ENCODE data around the gene CFAP46.
"Not testable (repeated sequence)": the region's sequence is repeated elsewhere in the genome, so short reads cannot be mapped to it uniquely, and the experiment has no call there.

Gene CFAP46

DNA sequence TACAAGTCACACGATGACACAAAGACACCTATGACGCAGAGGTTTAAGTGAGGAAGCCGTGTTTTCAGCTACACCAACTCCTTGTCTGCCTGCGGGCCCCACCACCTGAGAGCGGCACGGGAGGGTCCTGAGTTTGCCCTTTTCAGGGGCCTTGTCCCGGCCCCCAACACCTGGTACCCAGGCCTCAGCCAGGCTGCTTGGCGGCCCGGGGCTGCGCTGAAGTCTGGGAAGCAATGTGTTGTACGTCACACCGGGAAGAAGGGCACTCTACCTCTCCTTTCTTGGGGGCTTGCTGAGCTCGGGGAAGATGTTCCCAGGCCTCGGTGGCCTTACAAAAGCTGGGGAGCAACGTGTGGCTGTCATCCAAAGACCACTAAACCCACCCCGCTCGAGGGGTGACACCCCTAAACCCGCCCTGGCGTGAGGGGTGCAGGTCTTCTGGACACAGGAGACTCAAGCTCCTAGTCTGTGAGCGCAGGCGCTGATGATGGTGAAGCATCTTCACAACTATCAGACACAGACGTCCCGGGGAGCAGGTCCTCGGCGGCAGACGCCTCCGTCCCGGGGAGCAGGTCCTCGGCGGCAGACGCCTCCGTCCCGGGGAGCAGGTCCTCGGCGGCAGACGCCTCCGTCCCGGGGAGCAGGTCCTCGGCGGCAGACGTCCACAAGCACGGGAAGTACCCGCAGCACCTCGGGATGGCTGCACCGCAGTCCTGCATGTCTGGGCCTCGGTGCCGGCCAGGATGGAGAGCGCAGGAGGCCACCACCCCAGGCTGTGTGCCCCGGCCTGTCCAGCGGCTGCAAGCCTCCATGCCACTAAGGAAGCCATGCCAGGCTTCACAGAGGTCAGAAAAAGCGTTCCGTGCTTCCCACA lies 15.4 kb downstream of the CFAP46 start:
- DNase-seq: no peak

DNA sequence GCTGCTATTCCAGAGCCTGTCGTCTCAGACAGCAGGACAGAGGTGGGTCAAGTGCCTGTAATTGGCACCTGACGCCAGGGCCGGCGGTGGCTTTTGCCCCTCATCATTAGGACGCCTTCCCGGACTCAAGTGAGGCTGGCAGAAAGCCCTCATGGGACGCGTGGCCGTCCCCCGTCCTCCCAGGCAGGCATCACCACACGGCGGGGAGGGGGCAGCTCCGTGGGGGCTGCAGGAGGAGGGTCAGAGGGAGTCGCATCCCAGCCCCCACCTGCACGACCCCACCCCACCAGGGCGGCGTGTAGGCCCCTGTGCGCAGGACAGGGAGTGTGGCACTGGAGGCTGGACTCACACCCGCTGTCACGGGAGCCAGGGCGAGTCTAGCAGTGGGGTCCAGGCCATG lies 16.3 kb downstream of the CFAP46 start:
- DNase-seq: no peak

DNA sequence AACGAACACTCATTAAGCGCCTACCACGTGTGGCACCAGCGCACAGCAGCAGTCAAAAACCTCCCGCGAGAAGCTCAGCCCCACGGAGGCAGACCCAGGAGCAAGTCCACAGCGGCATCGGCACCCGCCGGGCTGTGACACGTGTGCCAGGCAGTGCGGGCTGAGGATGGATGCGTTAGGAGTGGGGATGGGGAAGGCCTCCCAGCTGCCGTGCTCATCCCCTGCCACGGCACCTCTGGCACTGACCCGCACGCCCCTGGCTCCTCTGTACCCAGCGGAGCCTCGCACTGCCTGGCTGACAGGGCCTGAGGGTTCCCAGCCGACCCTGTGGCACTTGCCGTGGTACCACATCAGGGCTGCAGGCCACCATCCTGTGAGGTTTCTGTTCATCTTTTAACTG lies 16.8 kb downstream of the CFAP46 start:
- no peak for DNase-seq

DNA sequence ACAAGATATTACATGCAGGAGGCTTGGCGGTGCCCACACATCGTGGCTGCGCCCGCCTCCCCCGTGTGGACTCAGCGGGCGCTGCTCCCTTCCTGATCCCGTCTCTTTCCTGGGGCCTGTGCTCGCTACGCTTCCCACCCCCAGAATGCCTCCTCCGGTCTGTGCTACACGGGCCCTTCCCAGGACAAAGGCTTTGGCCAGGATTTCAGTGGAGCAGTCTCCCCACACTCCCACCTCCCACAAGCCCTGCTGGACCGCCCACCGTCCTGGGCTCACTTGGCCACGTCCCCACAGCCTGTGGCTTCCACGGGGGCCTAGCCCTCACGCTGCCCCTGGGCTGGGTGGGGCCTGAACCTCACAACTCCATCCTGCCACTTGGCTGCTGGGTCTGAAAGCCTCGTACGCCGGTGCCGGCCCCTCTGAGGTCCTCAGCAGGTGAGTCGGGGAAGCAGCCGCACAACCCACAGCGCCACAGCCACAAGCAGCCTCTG lies 17.3 kb downstream of the CFAP46 start:
- no peak for DNase-seq

DNA sequence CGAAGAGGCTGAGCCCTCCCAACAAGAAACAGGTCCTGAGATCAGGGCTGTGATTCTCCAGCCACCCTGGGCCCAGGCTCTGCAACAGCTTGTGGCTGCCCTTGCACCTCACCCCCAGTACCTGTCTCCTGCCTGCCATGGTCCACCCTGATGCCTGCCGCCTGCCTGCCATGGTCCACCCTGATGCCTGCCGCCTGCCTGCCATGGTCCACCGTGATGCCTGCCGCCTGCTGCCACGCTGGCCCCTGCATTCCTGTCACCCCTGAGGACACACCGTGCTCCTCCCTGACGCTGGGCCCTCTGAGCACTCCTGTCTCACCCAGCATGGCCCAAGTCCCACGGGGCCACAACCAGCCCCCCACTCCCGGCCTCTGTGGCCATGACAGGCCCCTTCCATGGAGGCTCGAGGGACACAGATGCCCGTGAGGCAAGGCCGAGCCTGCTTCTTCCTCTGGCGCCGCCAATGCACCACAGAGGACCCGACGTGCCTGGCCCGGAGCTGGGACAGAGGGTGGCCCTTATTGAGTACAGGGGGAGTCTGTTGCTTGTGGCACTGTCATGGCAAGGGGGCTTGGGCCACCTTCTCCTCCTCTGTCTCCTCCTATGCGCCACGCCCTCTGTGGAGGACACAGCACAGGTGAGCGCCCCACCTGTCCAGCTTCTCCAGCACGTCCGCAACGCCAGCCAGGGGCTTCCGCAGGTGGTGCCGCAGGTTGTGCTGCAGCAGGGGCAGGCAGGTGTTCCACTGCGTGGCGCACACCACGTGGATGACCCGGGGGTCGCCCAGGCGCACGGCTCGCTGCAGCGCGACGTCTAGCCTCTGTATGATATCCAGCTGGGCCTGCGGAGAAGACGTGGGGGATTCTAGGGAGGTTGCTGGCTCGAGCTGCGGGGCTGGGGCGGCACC lies 18.1 kb downstream of the CFAP46 start:
- DNase-seq: no peak

DNA sequence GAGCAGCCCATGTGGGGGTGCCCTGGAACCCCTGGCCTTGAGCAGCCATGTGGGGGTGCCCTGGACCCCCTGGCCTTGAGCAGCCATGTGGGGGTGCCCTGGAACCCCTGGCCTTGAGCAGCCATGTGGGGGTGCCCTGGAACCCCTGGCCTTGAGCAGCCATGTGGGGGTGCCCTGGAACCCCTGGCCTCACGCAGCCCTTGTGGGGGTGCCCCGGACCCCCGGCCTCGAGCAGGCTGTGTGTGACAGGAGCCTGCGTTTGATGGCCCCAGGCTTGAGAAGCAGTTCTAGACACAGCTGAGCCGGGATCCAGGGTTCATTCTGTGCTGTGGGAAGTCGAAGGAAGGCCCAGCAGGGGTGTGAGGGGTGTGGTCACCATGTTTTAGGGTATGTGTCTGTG lies 19.0 kb downstream of the CFAP46 start:
- not testable (repeated sequence) for DNase-seq

DNA sequence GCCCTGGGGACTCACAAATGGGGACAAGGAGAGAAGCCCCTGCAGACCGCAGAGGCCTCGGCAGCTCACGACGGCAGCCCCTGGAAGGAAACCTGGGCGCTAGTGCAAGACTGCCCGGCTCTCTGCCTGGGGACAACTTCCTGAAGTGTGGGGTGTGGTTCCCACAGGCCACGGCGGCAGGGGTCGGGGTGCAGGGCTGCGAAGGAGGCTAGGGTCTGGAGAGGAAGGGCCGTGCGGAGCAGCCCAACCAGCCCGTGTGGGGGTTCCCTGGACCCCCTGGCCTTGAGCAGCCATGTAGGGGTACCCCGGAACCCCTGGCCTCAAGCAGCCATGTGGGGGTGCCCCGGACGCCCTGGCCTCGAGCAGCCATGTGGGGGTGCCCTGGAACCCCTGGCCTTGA lies 19.5 kb downstream of the CFAP46 start:
- DNase-seq: no peak

DNA sequence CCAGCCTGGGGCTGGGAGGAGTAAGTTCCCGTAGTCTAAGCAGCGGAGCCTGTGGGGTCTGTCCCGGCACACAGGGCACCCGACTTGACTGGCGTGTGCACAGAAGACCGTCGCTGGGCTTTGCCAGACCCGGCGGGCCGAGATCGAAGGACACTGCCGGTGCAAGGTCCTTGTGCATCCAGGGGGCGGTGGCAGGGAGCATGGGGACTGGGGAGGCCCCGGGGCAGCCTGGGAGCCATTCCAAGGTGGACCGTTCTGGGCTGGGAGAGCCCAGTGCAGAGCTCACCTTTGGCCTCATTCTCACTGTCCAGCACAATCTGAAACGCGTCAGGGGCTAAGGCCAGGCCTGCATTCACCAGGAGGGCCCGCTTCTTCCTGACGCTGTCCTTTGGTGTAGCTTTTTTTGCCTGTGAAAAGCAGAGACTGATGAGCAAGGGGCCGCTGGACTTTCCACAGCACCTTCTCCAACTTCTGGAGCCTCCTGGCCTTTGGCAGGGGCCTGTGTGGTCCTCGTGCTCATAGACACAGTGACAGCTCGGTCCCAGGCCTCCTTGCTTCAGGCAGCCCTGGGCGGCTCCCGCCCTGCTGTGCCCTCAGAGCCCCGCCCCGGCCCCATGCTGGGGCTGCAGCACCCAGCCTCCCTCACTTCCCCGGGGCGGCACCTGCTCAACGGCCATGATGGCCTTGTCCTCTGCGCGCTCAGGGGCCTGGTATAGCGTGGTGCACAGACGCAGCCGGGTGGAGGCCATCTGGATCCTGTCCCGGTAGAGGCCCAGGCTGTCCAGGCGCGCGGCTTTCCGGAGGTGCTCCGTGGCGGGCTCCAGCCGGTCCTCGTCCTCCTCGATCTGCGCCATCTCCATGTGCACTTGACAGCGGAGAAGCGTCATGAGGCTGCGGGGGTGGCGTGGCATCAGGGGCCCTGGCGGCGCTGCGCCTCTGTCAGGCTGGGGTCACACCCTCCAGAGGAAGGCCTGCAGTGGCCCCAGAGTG lies 20.3 kb downstream of the CFAP46 start:
- DNase-seq: no peak

DNA sequence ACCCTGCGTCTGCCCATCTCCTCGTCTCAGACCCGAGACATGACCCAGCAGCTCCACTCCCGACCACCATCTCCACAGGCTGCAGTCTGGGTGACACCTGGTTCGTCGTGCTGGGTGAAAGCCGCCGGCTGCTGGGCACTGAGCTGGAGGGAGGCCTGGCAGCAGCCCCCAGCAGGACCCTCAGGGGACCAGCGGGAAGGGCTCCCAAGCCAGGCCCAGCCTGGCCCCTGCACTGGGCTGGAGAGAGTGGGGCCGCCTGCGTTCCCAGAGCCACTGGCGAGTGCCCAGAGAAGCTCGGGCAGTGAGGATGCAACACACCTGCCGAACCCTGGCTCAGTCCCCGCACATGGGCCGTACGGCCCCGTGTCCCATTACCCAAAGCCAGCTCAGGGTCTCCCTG lies 21.3 kb downstream of the CFAP46 start:
- DNase-seq: no peak

DNA sequence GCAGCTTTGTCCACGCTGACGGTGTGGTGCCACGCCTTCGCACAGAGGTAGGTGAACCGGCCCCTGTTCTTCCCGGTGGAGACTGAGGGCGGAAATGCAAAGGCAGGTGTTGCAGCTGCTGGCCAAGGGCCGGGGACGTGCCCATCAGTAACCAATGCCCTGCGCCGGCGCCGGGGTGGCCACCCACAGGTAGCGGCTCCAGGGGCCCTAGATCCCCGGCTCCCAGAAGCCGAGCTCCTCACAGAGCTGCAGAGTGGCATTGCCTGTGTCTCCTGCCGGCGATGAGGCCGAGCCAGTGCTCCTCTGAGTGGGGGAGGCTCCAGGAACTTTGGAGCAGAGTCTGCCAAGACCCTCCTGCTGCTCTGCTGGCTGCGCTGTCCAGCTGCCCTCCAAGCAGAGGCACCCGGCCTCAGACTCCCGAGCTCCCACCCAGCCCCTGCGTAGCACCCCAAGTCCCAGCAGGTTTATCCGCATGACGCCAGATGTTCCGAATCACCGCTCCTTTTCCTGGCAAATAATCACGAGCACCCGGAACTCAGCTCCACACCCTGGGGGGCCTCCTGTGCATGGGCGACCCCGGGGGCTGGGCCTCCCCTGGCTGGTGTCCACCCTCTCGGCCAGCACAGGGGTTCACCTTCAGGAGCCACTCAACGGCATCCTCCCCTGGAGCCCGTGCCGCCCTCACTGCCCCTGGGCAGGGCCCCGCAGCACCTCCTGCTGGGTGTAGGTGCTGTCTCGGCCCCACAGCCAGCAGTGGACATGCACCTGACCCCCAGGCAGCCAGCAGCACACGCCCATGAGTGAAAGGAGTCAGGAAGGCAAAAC lies 22.1 kb downstream of the CFAP46 start:
- DNase-seq: no peak

DNA sequence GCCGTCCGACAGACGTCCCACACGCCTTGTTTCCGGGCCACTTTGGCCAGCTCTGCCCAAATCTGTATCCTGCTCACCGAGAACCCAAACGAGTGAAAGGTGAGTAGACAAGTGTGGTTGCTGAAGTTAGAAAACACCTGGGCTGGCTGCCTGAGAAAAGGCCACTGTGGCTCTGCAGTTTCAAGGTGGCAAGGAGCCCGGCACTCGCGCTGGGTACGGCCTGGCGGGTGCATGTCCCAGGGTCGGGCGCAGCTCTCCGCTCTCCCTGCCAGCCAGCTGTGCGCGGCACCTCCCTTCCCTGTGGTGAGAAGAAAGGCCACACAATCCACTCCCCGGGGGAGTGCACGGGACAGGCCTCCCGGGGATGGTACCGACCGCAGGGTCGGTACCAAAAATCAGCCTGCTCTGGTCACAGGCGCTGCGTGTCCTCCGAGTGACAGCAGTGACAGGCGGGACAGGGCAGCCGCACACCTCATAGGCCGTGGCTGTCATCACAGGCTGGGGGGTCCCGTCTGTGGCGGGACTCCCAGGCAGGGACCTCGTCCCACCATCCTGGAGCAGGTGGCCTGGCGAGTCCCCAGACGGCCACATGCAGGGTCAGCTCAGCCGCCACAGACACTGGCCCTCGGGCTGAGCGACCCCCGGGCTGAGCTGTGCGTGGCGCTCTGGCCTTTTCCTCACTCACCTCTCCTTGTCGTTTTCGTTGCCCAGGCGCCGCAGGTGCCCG lies 22.8 kb downstream of the CFAP46 start:
- DNase-seq: no peak

DNA sequence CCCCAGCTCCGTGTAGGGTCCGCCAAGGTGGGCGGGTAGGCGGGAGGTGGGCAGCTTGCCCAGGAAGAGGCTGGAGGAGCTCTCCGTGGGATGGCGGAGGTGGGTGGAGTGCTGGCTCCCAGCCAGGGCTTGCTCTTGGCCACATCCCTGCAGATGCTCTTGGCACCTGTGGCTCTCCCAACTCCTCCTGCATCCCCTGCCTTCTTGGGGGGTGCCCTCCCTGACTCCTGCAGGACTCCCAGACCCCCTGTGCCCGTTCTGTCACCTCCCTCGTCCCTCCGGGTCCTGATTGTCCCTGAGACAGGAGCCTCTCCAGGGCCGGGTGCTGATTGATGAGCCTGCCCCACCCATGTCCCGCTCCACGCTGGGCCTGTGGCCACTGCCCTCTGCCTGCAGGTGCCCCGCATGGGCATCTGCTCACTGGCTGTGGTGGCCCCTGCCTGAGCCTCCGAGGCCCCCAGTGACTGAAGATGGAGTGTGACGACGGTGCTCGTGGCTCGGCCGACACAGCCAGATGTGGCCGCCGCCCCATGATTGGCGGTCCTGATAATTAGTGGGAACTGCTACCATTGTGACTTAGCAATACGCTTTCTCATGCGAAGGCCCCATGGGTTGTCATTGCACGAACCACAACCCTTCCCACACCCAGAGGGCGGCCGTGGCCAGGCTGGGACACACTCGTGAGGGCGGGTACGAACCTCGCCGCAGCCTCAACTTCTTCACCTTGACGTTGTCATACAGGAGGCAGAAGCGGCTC lies 23.6 kb downstream of the CFAP46 start:
- DNase-seq: no peak

DNA sequence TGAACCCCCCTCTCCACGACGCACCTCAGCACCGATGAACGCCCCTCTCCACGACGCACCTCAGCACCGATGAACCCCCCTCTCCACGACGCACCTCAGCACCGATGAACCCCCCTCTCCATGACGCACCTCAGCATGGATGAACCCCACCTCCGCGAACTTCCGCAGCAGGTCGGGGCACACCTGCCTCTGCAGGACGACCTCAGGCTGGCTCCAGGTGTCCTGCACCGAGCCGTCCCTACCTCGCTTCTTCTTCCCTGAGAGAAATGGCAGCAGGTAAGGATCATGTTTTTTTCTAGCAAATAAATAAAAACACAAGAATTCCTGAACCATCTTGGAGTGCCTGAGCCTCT lies 24.1 kb downstream of the CFAP46 start:
- DNase-seq: no peak

DNA sequence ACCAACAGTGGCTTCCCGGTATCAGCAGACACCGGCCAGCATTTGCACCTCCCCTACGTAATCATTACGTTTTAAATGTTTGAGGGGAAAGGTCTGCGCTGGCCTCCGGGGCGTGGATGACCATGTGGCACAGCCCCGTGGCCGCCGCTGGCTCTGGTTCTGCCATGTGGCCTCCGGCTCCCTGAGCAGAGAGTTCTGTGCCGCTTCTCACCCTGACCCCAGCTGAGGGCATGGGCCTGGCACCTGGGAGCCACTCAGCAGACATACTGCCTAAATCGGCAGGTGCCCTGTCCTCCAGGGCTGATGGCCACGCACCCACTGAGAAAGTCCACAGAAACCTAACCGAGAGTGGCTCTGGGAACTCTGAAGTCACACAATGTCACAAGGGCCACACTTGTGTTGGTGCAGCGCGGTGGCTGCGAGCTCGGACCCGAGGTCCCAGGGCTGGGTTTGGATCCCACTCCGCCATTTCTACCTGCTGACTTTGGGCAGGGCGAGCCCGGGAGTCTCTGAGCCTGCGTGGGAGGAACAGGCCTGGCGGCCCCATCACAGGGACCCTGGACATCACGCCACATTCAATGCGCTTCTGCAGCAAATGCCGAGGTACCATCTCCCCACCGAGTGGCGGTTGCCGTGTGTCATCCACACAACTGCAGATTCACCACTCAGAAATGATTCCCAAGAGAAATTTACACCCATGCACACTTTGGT lies 25.3 kb downstream of the CFAP46 start:
- DNase-seq: no peak

DNA sequence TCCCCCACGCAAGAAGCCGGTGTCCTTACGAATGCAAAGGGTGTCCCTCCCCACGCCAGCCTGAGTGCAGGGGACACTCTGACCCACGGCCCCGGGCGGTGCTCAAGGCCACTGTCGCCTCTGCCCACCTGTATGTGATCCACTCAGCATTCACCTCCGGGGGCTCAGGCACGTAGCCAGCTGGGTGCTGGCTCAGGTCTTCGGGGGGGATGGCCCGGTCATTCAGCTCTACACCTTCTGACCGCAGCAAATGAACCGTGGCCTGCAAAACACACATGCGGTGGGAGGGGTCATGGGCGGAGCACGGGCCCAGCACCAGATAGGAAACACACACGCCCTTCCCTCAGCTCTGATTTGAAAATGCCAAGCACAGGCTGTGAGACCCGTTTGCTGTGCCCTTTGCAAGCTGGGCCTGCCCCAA lies 25.9 kb downstream of the CFAP46 start:
- no peak for DNase-seq

DNA sequence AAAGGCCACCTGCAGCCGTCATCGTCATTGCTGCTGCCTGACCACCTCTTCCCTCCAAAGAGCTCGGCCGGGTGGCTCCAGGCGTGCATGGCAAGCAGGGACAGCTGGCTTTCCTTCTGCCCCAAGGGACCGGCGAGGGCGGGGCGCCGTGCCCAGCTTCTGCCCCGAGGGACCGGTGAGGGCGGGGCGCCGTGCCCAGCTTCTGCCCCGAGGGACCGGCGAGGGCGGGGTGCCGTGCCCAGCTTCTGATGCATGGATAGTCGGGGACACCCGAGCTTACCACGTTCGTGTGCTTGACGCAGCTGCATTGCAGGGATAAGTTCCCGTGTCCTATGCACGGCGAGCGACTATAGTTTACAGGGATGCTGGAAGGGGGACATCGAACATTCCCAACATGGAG lies 27.0 kb downstream of the CFAP46 start:
- no peak for DNase-seq

DNA sequence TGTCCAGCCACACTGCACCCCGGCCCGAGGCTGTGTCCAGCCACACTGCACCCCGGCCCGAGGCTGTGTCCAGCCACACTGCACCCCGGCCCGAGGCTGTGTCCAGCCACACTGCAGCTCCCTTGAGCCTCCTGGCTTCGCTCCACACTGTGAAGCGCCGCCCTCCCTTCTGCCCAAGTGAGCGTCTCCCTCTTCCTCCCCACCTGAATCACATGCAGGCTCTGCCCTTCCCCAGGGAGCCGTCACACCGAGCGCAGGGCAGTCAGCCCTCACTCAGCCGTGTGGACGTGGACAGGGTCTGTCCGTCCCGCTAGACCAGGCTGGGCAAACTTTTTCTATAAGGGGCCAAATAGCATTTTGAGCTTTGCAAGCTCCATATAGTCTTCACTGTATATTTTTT lies 27.6 kb downstream of the CFAP46 start:
- no peak for DNase-seq

DNA sequence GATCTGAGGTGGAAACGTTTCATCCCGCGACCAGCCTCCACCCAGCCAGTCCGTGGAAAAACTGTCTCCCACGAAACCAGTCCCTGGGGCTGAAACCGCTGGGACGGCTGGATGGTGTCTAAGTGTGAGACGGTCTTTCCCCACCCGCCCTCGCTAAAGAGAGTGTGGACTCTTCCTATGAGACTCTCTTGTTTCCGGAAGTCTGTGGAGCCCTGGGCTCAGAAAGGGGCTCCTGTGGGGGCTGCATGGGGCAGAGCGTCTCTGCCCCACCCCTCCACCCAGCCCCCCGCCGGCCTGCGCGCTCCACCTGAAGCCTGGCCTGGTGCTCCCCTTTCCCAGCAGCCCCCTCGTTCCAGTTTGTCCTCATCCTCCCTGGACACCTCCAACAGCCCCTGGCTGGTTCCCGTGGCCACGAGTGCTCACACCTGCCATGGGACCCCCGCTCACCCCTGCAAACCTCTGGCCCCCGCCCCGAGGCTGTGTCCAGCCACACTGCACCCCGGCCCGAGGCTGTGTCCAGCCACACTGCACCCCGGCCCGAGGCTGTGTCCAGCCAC lies 28.7 kb downstream of the CFAP46 start:
- DNase-seq: no peak
